NK-92 treated with Interleukin-12 subunit alpha and Interleukin-12 subunit beta, amount 100 ng/mL, for 24 hours (cell line): ENCODE results near the gene TCOF1.

Experiments used
- DNase-seq: peaks from one replicate; lab custom pipeline; 2025; lab: John Stamatoyannopoulos, UW

Gene TCOF1

DNA sequence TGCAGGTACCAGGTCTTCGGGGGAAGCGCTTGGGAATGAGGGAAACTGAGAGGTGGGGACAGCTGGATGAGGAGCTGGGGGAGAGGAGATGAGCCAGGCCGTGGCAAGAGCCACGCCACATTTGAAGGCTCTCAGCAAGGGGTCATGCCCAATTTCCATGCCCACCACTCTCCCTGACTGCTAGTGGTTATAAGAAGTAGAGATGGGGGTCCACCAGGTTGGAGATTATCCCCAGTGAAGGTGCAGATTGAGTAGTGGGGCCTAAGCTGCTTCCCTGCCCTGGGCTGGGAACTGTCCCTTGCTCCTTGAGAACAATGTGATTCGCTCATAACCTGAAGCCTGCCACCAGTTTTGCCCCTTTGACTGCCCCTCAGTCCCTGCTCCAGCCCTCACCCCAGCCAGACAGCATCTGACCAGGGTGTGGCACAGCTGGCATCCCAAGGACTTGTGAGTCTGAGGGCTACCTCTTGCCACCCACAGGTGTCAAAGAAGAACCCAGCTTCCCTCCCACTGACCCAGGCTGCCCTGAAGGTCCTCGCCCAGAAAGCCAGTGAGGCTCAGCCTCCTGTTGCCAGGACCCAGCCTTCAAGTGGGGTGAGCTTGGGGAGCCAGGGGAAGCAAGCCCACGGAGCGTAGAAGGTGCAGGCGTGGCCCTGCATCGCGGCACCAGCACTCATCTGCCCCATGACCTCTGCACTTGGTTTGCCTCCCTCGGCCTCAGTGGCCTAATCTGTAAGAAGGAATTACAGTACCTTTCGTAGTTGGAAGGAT lies 33.8 kb downstream of the TCOF1 start:
- no peak for DNase-seq

DNA sequence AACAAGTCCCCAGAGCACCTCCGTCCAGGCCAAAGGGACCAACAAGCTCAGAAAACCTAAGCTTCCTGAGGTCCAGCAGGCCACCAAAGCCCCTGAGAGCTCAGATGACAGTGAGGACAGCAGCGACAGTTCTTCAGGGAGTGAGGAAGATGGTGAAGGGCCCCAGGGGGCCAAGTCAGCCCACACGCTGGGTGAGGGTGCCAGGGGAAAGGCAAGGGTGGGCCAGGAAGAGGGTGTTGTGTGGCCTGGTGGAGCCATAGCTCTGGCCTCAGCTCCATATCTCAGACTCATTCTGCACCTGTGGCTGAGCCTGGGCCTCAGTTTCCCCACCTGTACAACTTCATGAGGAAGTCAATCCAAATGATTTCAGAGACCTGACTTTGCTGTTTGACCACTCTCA lies 34.5 kb downstream of the TCOF1 start:
- DNase-seq = no peak

DNA sequence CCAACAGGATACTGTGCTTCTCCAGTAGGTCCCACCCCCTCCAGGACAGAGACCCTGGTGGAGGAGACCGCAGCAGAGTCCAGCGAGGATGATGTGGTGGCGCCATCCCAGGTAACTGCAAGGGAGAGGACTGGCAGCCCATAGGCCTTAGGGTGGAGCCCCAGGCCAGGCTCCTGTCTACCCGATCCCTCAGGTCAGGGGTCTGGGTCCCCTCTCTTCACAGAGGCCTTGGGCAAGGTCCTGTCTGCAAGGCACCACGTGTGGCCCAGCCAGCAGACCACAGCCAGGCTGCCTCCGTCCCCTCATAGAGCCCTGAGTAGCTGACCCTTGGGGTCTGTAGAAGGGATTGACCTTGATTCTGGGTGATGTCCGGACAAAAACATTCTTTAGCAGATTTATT lies 35.2 kb downstream of the TCOF1 start:
- DNase-seq = no peak

DNA sequence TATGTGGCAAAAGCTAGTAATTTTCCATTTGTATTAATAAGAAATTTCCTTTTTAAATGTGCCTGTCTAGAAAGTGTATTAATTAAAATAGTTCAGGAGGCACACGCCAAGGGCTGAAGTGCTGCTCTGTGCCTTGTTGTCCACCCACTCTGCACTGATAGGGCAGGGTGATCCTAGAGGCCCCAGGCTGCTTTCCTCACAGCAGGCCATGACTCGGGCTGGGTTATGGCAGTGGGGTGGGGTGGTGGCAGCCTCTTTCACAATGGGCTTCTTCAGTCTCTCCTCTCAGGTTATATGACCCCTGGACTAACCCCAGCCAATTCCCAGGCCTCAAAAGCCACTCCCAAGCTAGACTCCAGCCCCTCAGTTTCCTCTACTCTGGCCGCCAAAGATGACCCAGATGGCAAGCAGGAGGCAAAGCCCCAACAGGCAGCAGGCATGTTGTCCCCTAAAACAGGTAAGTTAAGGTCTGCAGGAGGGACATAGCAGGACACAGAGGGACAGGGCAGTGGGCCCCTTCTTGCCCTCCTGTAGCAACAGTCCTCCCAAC lies 35.7 kb downstream of the TCOF1 start:
- no peak for DNase-seq

DNA sequence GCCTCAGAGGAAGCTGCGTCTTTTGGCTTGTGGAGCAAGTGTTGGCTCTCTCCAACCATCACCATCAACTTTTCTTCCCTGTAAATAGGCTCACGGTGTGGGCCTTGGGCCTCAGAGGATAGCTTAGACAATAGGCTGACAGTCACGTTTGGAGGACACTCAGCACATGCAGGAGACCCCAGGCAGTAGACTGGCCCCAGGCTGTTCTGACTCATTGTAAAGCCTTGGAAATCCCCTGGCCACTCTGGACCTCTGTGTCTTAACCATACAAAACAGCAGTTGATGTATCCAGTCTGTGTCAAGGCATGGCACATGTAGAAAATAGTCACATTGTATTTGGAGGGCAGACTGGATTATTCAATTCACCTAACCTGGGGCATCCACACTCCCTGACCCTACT lies 36.6 kb downstream of the TCOF1 start:
- DNase-seq = no peak

- no peak for DNase-seq
Observed at GRCh38 chr5:150394912-150395687, 37.6 kb downstream of the TCOF1 start.

- DNase-seq = no peak
Observed at GRCh38 chr5:150395688-150395975, 38.1 kb downstream of the TCOF1 start.

DNA sequence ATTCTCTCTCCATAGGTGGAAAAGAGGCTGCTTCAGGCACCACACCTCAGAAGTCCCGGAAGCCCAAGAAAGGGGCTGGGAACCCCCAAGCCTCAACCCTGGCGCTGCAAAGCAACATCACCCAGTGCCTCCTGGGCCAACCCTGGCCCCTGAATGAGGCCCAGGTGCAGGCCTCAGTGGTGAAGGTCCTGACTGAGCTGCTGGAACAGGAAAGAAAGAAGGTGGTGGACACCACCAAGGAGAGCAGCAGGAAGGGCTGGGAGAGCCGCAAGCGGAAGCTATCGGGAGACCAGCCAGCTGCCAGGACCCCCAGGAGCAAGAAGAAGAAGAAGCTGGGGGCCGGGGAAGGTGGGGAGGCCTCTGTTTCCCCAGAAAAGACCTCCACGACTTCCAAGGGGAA lies 38.8 kb downstream of the TCOF1 start:
- DNase-seq = no peak

GRCh38 chr5:150397146-150397781 lies 39.8 kb downstream of the TCOF1 start:
- no peak for DNase-seq

DNA sequence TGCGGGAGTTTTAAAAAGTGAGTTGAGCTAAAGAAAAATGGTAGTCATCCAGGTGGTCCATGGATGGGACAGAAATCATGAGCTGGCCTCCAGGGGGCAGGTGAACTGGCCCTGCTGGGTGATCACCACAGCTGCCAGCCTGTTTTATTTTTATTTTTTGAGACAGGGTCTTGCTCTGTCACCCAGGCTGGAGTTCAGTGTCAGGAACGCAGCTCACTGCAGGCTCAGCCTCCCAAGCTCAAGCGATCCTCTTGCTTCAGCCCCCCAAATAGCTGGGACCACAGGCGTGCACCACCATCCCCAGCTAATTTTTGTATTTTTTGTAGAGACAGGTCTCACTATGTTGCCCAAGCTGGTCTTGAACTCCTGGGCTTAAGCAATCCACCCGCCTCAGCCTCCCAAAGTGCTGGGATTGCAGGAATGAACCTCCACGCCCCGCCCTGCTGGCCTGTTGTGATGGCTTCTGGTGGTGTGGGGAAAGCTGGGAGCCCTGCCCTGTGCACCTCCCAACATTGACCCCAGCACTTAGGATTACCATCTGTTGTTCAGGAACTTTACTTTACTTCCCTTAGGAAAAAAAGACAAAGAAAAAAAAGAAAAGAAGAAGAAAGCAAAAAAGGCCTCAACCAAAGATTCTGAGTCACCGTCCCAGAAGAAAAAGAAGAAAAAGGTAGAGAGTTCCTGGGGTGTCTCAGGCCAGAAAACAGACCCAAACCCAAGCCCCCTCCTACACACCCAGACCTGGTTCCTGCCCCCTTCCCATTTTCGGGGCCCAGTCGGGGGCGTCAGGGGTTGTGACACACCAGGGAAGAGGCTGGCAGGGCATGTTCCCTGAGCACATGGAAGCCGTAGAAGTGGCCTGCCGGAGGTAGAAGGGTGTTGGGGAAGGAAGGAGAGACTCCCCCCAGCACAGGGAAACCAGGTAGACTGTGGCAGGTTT lies 40.6 kb downstream of the TCOF1 start:
- DNase-seq = no peak

DNA sequence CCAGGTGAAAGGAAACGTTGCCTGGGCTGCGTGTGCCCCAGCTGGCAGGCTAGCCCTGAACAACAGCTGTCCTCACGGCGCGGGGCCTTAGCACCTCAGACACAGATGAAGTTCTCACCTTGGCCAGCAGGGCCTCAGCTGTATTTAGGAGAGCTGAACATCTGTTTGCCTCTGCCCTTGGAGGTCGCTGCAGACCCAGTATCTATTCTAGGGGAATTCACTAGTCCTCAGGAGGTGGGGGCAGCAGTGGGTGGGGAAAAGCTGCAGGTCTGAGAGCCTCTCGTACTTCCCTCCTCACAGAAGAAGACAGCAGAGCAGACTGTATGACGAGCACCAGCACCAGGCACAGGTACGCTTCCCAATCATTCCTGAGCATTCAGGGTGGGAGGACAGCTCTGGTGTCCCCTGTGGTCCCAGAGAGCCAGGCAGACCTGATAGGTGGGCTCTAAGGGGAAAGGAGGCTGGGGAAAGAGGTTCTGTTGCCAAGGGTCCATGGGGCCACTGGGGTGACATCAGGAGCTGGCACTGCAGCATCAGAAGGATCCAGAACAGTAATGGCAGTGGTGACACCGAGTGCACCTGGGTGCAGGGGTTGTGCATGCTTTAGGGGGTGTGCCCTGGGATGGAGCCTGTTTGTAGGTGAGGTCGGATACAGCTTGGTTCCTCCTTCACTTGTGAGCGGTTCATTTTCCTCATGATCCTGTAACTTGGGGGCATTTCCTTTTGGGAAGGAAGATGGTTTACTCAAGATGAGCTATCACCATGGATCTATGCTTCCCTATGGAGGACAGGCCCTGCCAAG lies 41.4 kb downstream of the TCOF1 start:
- DNase-seq = no peak

GRCh38 chr5:150399524-150400211 lies 42.2 kb downstream of the TCOF1 start:
- no peak for DNase-seq

- no peak for DNase-seq
Observed at GRCh38 chr5:150400316-150401075, 43.0 kb downstream of the TCOF1 start.

DNA sequence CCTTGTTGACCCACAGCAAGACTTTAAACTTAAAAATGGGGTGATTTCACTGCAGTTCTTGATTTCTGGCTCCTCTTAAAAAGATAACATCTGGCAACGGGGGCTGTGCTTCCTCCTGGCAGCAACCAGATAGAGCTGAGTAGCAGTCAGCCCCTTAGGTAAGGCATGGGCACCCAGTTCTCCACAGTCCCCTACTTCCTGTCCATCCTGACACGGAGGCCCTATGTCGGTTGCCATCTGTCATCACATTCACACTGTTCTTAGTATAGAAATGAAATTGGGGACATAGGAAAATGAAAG lies 43.5 kb downstream of the TCOF1 start:
- no peak for DNase-seq

GRCh38 chr5:150401376-150402228 lies 44.1 kb downstream of the TCOF1 start:
- no peak for DNase-seq

DNA sequence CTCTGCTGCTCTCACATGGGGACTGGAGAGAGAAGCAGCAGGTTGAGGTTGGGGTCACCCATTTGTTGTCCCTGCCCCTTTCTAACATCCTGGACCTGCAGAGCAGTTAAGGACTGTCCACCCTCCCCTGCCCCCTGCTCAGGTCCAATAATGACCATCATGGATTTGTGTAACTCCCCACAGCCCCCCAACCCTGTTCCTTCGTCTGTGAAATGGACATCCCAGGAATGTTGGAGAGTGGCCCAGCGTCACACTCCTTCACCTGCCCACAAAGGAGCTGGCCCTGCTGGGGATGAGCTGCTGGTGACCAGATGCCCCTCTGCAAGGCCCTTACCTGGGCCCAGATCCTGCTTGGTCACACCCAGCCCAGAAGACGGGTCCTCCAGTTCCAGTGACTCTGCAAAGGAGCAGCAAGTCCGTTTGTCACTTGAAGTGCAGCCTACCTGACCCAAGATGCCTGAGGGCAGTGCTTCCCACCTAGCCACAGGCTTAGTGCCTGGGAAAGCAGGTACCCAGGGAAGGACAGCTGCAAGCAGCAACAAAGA lies 44.8 kb downstream of the TCOF1 start:
- no peak for DNase-seq

DNA sequence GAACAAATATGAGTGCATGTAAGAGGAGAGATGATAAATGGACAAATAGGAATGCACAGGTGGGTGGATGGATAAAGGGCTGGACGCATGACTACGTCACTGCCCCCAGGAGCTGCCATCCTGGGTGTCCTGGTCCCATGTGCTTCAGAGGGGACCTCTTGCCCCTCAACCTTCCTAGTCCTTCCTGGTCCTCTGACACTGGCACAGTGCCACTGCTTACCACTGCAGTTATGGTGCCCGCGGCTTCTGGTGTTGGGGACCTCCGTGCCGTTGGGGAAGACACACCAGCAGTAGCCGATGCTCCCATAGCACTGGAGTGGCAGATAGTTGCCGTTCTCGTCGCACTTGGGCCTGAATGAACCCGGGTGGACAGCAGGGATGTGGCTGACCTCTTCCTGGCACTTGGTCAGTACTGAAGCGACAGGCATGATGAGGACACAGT lies 45.4 kb downstream of the TCOF1 start:
- no peak for DNase-seq

DNA sequence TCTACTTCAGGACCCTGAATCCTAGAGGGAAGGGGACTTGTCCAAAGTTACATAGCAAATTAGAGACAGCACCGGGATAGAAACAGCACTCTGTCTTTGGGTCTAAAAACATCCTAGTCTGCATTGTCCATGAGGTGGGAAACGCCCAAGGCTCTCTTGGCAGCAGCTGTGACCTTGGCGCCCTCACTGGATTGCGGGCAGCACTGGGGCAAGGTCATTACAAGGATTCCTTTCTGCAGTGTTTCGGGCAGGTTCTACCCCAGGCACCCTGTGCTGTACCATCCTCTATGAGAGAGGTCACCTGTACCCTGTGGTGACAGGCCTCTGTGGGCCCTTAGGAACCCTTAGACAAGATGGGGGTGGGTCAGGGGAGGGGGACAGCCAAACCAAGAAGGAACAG lies 46.6 kb downstream of the TCOF1 start:
- DNase-seq = no peak

- no peak for DNase-seq
Observed at GRCh38 chr5:150404535-150404934, 47.0 kb downstream of the TCOF1 start.
